NCI-H526 (cell line): ENCODE measurements around the gene PCSK6.
A peak's percentile ranks its signal among the peaks of the same experiment; 100 is the strongest.
"Not testable (repeated sequence)": the region's sequence is repeated elsewhere in the genome, so short reads cannot be mapped to it uniquely, and the experiment has no call there.

ENCODE experiments used
- DNase-seq, 2 experiments: peaks; one replicate each; lab custom pipeline; 2025; lab: John Stamatoyannopoulos, UW

PCSK6 gene

DNA sequence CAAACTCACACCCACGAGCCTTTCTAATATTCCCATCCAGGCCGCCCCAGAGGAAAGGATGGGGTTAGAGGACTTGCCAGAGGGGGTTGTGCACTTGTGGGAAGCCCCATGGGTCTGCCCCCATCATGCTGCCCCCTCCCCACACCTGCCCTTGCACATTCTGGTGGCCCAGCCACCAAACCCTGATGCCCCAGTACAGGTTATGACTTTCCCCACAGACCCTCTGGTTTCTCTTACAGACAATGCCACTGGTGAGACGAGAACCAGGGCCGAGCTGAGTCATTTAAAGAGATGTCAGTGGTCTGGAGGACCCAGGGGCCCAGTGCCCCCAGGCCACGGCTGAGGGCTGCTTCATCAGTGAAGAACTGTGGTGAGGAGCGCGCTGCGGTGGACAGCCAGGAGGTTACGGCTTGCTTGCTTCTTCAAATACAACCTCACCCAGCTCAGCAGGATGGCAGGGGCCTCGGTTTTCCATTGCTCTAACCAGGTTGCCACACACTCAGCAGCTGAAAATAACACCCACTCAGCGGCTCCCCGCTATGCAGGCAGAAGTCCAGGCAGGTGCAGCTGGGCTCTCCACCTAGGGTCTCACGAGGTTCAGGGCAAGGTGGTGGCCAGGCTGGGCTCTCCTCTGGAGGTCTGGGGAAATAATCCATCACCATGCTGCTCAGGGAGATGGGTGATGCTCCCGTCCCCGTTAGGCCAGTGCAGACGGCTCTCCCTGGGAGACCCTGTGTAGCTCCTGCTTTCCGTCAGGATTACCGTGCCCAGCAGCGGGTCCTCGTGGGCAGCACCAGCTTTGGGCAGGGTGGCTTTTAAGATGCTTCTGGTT, 180.7 kb downstream of the PCSK6 start:
- no peak for DNase-seq

DNA sequence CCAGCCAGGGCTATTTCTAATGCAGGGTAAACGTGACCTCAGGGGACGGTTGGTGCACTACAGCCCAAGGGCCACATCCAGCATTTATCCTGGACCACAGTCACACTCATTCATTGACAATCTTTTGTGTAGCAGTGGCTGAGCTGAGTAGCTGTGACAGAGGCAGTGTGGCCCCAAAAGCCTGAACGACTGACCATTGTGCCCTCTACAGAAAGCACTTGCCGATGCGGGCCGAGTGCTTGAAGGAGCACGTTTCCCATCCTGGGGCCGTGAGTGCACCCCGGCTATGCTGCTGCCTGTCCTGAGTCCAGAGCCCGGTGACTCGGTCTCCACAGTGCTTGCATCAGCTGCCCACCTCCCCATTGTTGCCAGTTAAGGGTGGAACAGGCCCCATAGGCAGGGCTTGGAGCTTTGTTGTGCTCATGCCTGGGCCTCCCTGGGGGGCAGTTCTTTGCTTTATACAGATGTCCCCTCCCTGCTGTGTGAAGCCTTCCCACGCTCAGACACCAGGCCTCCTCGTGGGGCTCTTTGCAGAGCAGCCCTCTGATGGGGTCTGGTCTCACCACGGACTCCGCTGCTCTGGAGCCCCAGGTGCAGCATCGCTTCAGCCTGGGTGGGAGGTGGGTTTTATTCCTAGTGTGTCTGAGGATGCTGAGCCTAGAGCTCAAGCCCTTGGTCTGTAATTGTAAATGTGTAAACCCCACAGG, 181.5 kb downstream of the PCSK6 start:
- DNase-seq: no peak

DNA sequence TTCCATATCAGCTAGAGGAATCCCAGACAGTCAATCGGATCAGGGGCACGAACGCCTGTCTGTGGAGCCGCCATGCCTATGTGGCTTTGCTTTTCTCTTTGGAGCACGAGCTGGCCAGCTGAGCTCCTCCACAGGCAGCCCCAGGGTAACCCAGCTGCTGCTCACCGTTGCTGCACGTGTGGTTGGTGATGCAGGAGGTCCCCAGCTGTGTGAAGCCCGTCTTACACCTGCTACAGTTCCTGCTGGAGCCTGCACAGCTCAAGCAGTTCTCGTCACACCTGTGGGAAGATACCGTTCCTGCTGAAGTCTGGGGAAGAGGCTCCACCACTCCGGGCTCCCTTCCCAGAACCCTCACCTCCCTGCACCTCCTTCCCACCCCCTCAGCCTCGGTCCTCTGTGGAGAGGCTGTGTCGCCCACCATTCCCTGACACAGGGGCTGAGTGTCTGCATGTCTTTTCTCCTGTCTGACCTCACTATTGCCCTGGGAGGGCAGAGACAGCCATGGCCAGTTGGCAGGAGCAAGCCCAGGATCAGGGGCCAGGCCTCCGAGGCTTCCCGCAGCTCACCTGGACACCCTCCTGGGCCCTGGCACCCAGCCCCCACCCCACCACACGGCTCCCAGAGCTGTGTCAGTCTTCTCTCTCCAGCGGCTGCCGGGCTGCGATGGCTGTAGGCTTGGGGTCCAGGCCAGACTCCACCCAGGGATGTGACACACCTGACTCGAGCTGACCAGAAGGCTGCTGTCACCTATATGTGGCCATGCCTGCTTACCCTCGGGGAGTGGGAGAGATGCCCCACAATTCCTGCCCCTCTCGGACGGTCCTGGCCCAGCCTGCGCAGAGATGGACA, 182.2 kb downstream of the PCSK6 start:
- DNase-seq: peak in 1 of 2 experiments; percentile 19

DNA sequence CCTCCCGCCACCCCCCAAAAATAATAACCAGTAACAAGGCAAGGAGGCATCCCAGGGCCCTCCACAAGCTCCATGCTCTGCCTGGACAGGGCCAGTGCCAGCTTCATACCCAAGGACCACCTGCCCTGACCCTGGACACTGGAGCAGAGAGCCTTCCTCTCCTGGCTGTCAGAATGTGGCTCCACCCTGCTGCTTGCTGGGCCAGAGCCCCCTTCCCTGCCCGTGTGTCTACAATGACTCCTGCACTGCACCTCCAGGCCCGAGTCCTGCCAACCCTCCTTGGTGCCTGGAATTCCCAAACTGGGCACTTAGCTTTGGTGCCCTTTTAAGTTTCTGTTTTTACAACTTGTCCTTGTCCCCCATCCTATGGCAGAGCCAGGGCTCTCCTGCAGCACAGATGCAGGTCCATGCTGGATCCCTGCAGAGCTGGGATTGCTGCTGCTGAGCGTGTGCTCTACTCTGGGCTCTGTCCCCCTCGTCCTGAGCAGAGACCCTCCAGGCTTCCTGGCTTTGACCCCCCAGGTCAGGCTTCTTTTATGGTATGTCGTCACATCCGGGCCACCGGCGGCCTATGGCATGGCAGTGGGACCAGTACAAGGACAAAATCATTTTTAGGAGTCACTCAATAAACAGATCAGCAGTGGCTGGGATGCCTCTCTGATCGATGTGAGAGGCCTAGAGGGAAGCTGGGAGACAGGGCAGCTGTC, 183.0 kb downstream of the PCSK6 start:
- DNase-seq: no peak

DNA sequence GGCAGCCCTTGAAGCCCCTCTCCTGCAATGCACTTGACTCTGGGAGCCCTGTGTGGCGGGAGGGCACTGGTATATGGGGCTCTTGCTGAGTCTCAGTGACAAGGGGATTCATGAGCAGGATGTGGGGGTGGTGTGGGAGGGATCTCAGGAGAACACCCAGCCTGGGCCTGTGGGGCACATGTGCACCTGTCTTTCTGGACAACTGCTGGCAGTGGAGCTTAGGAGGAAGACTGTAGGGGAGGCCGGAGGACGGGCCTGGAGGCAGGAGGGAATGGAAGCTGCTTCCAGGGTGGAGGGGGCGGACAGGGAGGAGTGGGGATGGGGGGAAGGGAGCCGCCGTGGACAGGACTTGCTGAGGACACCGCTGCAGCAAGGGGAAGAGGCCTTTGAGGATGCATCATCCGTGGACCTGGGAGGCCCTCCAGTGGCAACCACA, 183.7 kb downstream of the PCSK6 start:
- DNase-seq: no peak

DNA sequence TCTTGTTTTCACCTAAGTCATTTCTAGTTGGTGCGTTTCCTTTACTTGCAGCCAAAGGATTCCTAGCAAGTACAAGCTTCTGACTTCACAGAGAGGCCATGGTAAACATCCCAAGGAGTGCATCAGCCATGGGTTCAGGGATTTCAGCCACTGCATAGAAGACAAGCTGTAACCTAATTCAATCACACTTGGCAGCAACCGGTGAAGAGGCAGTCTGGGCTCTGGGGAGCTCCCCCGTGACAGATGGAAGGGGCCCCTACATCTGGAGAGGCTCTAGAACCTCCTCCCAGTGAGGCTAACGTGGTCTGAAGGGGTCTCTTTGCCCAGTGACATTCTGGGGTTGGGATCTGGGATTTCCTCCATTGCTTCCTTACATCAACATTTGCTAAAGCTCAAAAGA, 186.1 kb downstream of the PCSK6 start:
- DNase-seq: no peak

DNA sequence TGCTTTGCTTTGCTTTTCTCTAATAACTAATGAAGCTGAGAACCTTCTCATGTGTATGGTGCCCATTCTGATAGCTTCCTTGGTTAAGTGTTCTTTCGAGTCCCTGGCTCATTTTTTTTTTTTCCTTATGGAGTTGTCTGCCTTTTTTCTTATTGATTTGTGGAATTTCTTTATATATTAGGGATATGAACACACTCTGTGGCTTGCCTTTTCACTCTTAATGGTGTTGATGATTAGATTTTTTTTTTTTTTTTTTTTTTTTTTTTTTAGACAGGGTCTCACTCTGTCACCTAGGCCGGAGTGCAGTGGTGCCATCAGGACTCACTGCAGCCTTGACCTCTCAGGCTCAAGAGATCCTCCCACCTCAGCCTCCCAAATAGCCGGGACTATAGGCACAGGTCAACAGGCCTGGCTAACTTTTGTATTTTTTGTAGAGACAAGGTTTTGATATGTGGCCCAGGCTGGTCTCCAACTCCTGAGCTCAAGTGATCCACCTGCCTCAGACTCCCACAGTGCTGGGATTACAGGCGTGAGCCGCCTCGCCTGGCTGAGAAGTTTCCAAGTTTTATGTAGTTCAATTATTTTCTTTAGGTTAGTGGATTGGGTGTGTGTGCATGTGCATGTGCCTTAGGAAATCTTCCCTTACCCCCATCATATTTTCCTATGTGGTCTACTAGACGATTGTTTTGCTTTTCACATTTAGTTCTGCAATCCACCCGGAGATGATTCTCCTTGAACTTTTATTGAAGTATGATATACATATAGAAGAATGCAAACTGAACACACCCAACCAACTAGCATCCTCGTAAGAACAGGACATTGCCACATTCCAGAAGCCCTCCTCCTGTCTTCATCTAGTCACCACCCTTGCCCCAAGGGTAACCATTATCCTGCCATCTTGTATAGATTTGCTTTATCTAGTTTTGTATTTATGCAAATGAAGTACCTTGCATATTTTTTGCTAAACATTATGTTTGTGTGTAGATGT, 192.8 kb downstream of the PCSK6 start:
- peak in 1 of 2 experiments; percentile 14 for DNase-seq

DNA sequence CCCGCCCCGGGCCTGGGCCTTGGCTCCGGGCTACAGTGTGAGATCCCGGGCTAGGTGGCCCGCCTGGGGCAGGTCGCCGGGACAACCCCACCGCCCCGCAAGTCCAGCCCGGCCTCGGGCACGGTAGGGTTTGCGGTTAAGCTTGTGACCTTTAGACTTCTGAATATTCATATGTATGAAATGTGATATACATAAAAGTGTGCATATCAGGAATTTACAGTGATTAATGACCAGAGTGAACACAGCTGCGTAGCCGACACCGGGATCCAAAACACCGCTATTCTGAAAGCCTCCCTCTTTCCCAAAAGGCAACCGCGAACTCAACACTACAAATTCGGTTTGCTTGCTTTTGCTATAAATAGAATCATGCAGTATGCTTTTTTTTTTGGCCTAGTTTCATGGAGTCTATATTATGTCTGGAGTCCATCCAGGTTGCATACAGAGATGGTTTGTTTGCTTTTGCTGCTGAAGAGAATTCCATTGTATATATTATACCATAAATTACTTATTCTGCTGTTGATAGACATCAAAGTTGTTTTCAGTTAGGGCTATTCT, 193.8 kb downstream of the PCSK6 start:
- DNase-seq: peak; percentile 65 to 83

DNA sequence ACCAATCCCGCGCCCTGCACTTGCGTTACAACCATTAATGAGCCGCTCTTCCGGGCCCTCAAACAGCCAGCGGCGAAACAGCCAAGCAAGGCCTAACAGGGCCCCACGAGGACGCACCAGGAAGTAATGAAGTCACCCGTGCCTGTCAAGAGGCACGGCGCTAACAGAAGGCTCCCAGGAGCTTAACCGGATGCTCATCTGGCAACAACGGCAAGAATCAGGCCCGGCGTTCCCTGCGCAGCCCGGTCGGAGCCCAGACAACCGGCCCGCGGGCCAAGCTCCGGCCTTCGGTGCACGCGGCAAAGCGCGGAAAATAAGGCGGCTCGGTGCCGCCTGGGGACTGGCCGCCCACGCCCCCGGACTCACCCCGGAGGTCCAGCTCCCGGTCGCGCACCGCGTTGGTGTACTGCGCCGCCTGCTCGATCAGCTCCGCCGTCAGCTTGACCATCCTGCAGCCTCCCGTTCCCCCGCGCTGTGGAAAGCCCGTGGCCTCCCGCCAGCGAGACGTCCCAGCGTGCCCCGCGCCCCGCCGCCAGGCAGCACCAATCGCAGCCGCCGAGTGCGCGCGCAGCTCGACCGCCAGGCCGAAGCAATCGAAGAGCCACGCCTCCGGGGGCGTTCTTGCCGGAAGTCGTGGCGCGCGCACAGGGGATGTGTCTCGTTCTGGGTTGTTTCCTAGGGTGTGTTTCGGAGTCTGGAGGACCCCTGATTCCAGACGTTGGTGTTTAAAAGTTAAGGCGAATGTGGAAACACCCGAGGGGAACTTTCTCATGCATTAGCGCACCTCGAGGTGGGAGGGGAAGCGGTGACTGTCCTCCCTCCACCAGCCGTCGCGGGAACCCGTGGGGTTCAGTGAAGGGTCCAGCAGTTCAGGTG, 194.5 kb downstream of the PCSK6 start, which contains the start of gene SNRPA1:
TSS of gene SNRPA1 (minus strand) at position 518 of the 876 bp plus-strand sequence. CDS start at position 448, 70 bp downstream.
- DNase-seq: peak; percentile 82 to 98

DNA sequence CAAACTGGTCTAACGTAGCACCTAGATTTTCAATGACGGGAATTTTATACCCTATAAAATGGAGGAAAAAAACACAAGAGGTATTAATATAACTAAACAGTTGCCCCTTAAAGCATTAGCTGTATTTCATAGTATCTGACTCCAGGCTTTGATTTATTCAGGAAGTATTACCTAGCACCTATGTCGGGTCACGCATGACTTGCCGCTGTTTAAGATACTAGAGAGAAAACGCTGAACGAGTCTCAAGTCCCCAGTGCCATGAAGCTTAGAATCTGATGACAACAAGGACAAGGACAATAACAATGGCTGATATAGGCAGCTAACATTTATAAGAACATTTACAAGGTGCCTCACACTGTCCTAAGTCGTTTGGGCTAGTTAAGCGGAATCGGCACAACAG, 196.4 kb downstream of the PCSK6 start:
- peak in 1 of 2 experiments; percentile 17 for DNase-seq

DNA sequence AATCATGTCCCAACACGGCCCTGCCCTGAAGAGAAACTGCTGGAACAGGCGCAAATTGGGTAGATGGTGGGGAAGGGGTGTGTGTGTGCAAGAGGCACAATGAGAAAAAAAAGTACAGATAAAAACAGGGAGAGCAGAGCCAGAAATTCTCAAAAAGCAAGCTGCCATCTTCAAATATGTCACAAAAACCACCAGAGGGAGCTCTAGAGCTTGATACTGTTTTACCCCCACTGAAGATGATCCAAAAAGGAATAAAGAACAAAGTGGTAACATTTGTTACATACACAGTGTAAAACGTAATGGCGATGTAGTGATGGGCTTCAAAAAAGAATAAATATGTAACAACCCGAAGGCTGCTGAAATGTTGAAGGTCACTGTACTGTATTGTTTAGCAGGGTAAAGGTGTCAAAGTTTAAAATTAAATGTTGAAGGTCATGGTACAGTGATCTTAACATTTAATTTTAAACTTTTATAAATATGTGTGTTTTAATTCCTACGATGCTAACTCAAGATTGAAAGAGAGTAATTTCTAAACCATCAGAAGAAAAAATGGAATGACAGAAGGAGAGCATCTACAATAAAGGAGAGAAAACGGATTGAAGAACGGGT, 200.5 kb downstream of the PCSK6 start:
- DNase-seq: peak in 1 of 2 experiments; percentile 69

DNA sequence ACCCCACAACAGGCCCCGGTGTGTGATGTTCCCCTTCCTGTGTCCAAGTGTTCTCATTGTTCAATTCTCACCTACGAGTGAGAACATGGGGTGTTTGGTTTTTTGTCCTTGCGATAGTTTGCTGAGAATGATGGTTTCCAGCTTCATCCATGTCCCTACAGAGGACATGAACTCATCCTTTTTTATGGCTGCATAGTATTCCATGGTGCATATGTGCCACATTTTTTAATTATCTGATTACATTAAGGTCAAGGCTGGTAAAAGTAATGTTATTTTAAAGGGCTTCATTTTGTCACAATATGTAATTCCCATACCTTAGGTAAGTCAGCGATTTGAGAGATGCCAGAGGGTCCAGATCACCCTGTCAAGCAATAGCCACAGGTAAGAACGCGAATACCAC, 202.2 kb downstream of the PCSK6 start:
- DNase-seq: not testable (repeated sequence)

DNA sequence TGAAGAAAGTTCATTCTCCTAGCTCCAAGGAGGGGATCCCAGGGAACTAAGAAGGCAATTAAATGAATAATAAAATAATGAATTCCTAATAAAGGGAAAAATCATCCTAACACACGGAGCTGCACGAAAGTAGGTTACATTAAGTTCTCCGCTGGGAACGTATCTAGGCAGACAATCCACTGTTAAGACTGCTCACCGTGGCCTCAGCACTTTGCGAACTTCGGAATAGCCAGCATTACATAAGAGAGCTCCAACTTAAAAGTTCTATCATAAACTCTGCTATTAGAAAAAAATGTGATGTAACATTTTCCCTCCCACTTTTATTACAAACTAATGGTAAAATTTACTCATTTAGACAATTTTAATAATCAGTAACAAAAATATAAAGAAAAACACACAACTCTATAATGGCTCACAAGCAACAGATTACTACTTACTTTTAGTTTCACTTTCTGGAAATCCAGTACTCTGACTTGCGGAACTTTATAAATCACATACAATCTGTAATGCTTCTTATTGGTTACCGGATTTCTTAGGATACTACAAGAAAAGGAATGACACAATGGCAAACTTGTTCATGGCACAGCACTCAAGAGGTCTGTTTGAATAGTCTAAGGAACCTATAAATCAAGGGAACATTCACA, 202.9 kb downstream of the PCSK6 start:
- no peak for DNase-seq

DNA sequence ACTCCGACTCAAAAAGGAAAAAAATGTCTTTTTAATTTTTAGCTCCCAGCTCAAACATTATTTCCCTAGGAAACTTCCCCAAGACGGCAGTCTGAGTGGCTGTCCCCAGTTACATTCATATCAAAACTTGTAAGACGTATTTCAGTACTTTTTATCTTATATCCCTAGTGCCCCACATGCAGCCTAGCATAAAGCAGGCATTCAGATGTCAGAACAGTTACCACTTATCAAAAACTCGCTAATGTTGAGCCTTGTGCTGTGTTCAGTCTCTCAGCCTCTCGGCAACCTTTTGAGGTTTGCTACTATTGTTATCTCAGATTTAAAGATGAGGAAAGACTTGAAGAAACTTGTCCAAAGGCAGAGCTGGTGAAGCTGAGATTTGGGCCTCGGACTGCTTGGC, 205.6 kb downstream of the PCSK6 start:
- DNase-seq: no peak

DNA sequence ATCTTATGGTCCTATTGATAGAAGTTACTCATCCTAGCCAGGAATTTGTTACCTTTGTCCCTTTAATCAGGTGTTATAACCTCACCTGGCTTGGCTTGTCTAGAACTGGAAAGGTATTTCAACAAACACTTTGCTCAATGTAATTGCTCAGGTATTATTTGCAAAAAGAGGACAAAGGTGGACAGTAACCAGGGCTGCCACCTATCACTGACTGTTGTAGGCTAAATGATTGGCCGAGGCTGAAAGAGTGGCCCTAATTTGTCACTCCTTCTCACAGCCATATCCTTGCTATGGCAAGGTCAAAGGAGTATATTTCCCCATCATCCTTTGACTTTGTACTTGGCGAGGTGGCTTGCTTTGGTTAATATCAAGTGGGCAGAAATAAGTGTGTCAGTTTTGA, 209.5 kb downstream of the PCSK6 start:
- DNase-seq: no peak

DNA sequence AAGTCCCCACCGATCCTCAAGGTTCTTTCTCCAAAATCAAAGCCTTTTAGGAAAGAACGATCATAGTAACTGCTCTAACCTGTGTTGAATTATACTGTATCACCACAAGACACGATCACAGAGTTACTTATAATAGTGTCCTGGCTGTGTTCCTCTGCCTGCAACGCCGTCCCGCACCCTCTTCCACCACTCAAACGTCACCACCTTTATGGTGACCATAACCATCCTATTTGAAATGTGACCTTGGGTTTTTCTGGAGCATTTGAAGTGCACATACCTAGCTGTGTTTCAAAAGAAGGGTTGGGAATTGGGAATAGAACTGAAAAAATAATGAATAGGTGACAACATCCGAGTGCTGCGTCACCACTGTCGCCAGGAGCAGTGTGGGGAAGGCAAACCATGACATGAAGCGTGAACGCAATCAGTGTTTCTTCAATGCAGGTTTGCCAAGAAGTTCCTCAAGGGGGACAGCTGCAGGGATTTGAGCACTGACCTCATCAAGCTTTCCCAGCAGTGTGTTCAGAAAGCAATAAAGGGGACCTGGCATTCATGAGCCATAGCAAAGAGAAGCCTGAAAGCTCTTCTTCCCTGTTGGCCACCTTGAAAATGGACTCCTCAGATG, 211.5 kb downstream of the PCSK6 start:
- no peak for DNase-seq

DNA sequence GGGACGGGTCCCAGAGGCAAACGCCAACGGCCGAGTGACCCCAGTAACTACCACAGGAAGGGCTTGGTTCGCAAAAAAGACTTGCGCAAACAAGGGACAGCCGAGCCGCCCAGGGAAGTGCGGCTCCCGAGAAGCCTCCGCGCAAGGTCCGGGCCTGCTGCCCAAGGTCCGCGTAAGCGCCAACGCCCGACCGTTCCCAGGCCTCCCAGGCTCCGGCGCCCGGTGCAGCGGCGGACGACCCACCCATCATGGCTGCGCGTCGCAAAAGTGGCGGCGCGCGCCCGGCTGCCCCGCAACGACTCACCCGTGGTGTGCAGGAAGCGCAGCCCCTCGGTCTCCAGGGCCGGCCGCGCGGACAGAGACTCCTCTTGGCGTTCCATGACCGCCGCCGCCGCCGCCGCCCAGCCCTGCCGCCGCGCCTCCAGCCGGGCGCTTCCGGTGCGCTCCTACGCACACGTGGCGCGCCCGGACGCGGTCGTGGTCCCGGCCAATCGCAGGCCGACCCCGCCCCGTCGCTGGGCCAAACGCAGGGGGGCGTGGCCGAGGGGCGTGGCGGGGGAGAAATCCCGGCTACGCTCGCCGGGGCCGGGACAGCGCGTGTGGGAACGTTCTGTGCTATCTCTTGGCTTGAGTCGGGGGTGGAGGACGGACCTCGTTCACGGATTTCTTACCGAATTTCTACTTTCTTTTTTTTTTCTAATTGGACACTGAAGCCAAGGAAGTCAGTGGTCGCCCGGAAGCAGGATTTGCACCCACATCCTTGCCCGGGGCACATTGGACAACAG, 212.3 kb downstream of the PCSK6 start, which contains the start of gene SELENOS:
TSS of gene SELENOS (minus strand) at position 448 of the 785 bp plus-strand sequence. CDS start at position 380, 68 bp downstream.
- DNase-seq: peak; percentile 37 to 95
